OCI-LY1 (cell line): ENCODE data around the gene VAV3.

Experiments used
- EZH2 ChIP-seq: fragments of 200-600 bp; sonication (generic), shearing (Covaris generic); IDR thresholded peaks from 2 replicates; pipeline ENCODE4 v1.8.0; 2017; ENCODE audit warnings: borderline replicate concordance, mixed run types, mild to moderate bottlenecking, antibody characterized with exemption, low read length, moderate library complexity, mixed read lengths
- TF ChIP-seq, protein P1 (sequence below): fragments of 200-600 bp; sonication (generic), shearing (Covaris generic); IDR thresholded peaks from 2 replicates; pipeline ENCODE4 v1.5.1; 2017; ENCODE audit warnings: mild to moderate bottlenecking, antibody characterized with exemption, low read length, moderate library complexity, mixed read lengths

DNA sequence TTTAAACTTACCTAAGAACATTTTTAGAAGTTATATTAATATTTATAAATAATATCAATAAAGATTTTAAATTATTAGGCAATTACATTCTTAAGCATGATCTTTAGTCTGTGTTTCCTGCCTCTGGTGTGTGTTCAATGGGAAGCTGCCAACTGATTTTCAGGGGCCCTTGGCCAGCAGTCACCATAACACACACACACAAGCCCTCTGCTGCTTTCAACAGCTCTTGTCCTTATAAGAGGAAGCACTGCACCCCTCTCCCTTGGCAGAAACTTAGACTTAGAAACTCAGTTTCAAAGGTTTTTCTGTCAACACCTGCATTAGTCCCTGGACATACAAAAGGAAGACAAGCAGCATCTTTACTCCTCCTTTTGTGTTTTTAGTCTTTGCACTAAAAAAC is 81.4 kb downstream of the VAV3 start:
- TF ChIP-seq, protein P1, sequence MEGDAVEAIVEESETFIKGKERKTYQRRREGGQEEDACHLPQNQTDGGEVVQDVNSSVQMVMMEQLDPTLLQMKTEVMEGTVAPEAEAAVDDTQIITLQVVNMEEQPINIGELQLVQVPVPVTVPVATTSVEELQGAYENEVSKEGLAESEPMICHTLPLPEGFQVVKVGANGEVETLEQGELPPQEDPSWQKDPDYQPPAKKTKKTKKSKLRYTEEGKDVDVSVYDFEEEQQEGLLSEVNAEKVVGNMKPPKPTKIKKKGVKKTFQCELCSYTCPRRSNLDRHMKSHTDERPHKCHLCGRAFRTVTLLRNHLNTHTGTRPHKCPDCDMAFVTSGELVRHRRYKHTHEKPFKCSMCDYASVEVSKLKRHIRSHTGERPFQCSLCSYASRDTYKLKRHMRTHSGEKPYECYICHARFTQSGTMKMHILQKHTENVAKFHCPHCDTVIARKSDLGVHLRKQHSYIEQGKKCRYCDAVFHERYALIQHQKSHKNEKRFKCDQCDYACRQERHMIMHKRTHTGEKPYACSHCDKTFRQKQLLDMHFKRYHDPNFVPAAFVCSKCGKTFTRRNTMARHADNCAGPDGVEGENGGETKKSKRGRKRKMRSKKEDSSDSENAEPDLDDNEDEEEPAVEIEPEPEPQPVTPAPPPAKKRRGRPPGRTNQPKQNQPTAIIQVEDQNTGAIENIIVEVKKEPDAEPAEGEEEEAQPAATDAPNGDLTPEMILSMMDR = no peak
- TF ChIP-seq EZH2 = no peak
